HG02610 (cell line): ENCODE measurements around the gene PKNOX2.

ENCODE experiments used
- ATAC-seq: cut with Tn5 transposase; IDR thresholded peaks from one replicate; pipeline ENCODE4 v1.9.1; 2021; ENCODE audit warnings: mild to moderate bottlenecking, moderate library complexity; ENCODE audit not compliant: unreplicated experiment

Gene PKNOX2

GRCh38 chr11:125171974-125172373, 7.4 kb downstream of the PKNOX2 start:
- no peak for ATAC-seq

GRCh38 chr11:125173027-125173426, 8.5 kb downstream of the PKNOX2 start:
- ATAC-seq, result no peak

- no peak for ATAC-seq
Observed at GRCh38 chr11:125173556-125173955, 9.0 kb downstream of the PKNOX2 start.

- ATAC-seq, result no peak
Observed at GRCh38 chr11:125174057-125174456, 9.5 kb downstream of the PKNOX2 start.

GRCh38 chr11:125174686-125175085, 10.1 kb downstream of the PKNOX2 start:
- no peak for ATAC-seq

GRCh38 chr11:125175166-125175565, 10.6 kb downstream of the PKNOX2 start:
- ATAC-seq, result no peak

GRCh38 chr11:125175896-125176575, 11.5 kb downstream of the PKNOX2 start:
- no peak for ATAC-seq

- ATAC-seq, result no peak
Observed at GRCh38 chr11:125176866-125177265, 12.3 kb downstream of the PKNOX2 start.

- ATAC-seq, result no peak
Observed at GRCh38 chr11:125177543-125177942, 13.0 kb downstream of the PKNOX2 start.

GRCh38 chr11:125179346-125179745, 14.8 kb downstream of the PKNOX2 start:
- no peak for ATAC-seq

GRCh38 chr11:125179895-125180294, 15.3 kb downstream of the PKNOX2 start:
- ATAC-seq, result no peak

- no peak for ATAC-seq
Observed at GRCh38 chr11:125180413-125181305, 16.1 kb downstream of the PKNOX2 start.

GRCh38 chr11:125182573-125182972, 18.0 kb downstream of the PKNOX2 start:
- no peak for ATAC-seq

- ATAC-seq, result no peak
Observed at GRCh38 chr11:125183641-125184040, 19.1 kb downstream of the PKNOX2 start.

- ATAC-seq, result no peak
Observed at GRCh38 chr11:125188021-125188420, 23.5 kb downstream of the PKNOX2 start.

GRCh38 chr11:125190566-125190965, 26.0 kb downstream of the PKNOX2 start:
- ATAC-seq, result no peak

- no peak for ATAC-seq
Observed at GRCh38 chr11:125192183-125192582, 27.6 kb downstream of the PKNOX2 start.

- no peak for ATAC-seq
Observed at GRCh38 chr11:125192717-125193415, 28.3 kb downstream of the PKNOX2 start.

GRCh38 chr11:125193416-125193726, 28.8 kb downstream of the PKNOX2 start:
- ATAC-seq, result no peak

GRCh38 chr11:125193841-125194240, 29.3 kb downstream of the PKNOX2 start:
- ATAC-seq, result no peak

- ATAC-seq, result no peak
Observed at GRCh38 chr11:125199915-125200314, 35.4 kb downstream of the PKNOX2 start.

GRCh38 chr11:125200441-125200840, 35.9 kb downstream of the PKNOX2 start:
- ATAC-seq, result no peak
